H4 (cell line): ENCODE measurements around the gene NTRK3. TPM values are rescaled to one million over a fixed set of nuclear protein-coding genes. Genes with fewer than 3 reads are reported as not detected.
A peak's percentile ranks its signal among the peaks of the same experiment; 100 is the strongest.

Experiments
- DNase-seq: peaks from one replicate; pipeline ENCODE4 v3.0.0-alpha.2; 2015; ENCODE audit warnings: low spot score
- total RNA-seq: library from RNA; depleted of rRNA; stranded (reverse); fragments of >200 nt; shearing (Covaris generic); gene quantifications from 2 replicates; pipeline ENCODE4 v1.2.3, GENCODE V29; 2014; rRNA removed

The NTRK3 gene
- total RNA-seq, 1 experiment from 2014 or later, result 0.04 TPM

DNA sequence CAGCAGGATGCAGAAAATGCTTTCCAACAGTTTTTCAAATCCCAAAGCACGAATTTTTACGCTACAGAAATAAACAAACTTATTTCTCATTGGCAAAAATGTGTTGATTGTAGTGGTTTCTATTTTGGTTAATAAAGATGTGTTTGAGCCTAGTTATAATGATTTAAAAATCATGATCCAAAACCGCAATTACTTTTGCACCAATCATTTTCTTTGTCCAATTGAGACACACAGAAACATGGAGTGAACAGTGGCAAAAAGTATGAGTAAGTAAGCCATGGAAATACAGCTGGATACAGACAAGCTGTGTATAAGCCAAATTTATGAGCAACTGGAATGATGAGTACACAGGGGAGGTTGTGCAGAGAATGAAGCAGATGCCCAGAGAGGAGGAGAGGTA, 427.9 kb downstream of the NTRK3 start:
- no peak for DNase-seq

DNA sequence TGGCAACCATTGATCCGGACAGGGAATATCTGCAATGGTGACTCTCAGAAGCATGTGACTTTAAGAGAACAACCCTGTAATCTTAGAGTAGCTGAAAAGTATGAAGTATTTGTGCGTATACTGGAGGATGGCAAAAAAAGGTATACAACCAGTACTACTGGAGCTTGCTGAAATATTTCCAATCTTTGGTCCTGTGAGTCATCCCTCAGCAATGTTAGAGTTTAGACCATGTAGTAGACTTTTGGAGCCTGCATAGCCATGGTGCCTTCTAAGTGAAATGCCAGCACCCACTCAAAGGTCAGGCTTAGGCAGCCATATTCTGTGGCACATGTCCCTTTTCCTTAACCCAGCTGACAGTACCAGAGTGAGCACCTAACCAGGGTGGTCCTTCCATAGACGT, 429.4 kb downstream of the NTRK3 start:
- DNase-seq, result no peak

- no peak for DNase-seq
Measured at GRCh38 chr15:87826119-87826747, 430.3 kb downstream of the NTRK3 start.

DNA sequence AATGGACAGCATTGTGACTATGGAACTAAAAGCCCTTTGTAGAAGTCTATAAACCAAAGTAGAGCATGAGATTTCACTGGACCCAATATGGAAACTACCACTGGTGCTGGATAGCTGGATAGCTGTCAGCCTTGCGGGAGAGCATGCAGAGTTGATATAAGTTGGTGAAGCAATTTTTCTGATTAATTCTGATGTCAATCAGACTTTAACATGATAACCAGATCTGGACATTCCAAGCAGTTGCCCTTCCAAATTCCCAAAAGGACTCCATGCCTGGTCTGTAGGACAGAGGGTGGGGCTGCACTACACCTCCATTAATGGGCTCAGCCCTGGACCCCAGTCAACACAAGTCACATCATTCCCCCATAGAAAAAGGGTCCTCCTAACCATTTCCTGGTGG, 437.8 kb downstream of the NTRK3 start:
- DNase-seq, result no peak

- DNase-seq, result no peak
Measured at GRCh38 chr15:87817553-87817952, 439.0 kb downstream of the NTRK3 start.

DNA sequence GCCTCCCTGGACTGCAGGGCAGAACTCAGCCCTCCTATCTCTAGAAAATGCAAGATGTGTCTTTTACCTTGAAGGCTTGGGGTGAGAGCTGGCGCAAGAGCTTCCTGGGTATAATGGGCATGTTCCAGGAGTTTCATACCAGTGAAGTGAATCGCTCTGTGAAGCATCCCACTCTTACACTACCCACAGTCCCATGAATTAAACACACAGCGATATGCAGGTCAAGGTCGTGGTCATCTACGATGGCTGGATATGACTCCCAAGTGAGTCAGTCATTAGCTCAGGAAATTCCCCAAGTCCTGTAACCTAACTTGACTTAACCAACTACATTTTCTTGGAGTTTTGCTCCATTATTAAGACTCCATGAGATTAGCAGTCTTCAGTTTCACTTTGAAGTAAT, 439.7 kb downstream of the NTRK3 start:
- DNase-seq, result peak; percentile 14

DNA sequence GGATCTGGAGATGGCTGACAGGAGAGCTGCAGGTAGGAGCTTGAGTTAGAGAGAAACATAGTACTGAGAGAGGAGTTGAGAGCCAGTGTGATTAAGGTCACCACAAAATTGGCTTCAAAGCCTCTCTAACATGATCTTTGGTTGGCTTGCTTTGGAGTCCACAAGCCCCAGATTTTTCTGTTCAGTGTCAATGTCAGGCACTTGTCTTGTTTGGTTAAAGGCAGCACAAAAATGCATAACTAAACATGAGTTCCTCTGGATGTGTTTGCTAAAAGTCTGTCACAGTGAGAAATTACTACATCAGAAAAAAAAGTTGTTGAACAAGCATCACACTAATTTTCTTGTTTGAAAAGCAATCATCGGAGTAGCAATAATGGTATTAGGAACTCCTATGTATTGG, 440.5 kb downstream of the NTRK3 start:
- no peak for DNase-seq

Other genes starting within 250 kb of the NTRK3 start
- 32.9 and 46.9 TPM in 2 replicates for gene MRPL46, start 210.6 kb upstream of the NTRK3 start, total RNA-seq
- 62.4 and 70.7 TPM in 2 replicates for gene MRPS11, start 211.0 kb upstream of the NTRK3 start, total RNA-seq